NCI-H1436 treated with DMSO at 0.1 percent for 48 hours (cell line): Measurements from ENCODE around the gene EGFLAM.

Experiments
- DNase-seq: peaks from one replicate; lab custom pipeline; 2025; lab: John Stamatoyannopoulos, UW

Gene EGFLAM

DNA sequence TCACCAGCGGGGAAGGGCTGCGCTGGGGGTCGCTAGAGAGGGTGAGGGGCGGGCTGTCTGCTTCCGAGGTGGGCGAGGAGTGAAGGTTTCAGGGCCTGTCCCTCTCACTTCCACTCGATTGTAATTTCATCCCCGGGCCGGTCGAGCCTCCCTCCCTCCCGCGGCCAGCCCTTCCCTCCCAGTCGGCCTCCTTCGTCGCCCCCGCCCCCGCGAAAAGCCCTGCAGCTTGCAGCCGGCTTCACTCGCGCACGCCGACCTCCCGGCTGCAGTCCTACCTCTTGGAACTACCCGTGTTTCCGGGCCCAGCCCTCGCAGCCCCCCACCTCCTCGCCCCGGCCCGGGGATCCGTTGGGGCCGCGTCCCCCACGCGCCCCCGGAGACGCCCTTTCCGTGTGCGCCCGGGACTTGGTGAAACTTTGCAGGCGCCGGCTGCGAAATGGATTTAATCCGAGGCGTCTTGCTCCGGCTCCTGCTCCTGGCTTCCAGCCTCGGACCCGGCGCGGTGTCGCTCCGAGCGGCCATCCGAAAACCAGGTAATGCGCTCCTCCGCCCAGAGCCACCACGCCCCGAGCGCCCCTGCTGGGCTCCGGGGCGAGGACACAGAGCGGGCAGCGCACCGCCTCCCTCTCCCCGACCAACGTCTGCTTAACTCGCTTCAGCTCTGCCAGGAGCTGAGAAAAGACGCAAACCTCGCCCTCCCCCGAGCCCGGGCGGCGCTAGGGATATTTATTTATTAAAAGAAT lies at the start of gene EGFLAM:
Gene EGFLAM, plus strand, starts transcription at position 241 of the 743 bp plus-strand sequence. Its CDS starts 196 bp downstream, at position 437.
- no peak for DNase-seq

DNA sequence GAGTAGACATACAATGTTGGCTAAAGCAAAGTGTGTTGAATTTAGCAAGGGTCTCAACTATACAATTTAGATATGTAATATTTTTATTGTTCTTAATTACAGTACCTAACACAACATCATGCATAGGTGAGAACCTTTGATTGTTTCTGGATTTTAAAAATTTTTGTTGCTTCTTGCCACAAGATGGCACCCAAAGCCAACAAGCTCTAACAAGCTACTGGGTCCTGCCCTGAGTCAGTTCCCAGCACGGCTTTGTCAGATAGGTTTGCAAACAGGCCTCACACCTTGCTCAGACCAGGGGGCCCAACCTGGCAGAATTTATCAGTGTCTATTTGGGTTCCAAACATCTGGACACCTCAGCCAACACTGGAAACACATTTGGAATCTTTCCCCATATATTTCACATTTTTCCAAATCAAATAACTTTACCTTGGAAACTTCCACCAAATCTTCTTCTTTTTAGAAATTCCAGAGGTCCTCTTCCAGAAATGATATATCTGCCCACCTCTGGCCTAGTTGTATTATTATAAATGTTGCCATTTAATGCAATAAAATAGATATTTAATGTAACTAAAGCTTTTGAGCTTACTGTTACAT lies 49.5 kb upstream of the EGFLAM start:
- DNase-seq, result no peak

DNA sequence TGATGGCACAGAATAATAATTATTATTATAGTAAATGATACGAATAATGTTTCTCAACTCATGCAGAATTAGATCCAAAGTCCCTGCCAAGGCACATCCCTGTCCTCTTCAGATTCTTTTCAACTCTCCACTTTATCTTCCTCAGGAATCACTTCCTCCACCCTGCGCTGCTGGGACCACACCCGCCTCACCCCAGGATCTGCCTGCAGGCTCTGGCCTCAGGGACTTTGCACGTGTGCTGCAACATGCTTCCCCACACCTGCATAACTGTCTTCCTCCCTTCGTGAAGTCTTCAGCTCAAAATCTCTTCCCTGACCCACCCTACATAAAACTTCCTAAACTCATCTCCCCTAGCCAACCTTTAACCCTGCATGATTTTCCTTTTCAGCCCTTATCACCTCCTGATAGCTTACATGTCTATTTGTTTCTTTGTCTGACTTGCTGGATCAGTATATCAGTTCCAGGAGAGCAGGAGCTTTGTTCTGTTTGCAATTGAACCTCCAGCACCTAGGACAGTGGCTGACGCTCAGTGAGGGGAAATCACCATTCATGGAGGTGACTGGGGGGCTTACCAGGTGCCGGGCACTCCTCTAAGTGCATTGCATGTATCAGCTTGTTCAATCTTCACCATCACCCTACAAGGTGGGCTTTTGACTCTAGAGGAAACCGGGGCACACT lies 47.5 kb upstream of the EGFLAM start:
- DNase-seq, result no peak

DNA sequence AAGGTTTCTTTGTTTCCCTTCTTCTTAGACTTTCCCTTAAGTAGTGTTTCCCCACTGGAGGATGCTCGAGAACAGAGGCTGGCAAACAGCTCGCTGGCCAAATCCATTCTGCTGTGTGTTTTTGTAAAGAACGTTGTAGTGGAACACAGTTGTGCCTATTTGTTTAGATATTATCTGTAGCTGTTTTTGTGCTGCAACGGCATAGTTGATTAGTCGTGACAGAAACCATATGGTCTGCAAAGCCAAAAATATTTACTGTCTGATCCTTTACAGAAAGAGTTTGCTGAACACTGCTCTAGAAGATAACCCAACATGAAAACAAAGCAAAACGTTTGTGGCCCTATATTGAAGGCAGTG lies 47.0 kb upstream of the EGFLAM start:
- DNase-seq, result no peak

DNA sequence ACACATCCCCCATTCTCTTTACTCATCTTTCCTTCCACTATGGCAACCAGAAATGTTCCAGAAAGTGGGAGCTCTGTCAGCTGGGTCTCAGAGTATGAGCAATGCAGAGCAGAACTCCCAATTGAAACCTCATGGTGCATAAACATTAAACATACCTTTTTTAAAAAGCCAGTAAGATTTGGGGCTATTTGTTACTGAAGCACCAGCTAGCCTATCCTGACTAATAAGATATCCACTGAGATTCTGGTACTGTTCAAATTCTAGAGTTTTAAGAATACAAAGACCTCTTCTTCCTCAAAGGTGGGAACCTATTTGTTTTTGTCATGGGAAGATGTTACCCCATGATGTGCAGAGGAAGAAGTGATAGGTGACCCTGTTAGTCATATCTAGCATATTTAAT lies 46.1 kb upstream of the EGFLAM start:
- no peak for DNase-seq

DNA sequence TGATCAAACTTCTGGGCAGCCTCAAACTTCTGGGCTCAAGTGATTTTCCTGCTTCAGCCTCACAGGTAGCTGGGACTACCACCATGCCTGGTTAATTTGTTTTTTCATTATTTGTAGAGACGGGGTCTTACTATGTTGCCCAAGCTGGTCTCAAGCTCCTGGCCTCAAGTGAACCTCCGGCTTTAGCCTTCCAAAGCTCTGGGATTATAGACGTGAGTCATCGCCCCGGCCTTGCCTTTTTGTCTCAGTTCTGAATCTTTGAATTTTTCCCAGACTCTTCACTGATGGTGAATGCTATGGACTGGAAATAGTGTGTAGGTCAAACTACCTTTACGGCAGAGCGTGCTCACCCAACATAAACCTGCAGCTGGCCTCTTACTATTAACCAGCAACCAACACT lies 32.3 kb upstream of the EGFLAM start:
- no peak for DNase-seq

DNA sequence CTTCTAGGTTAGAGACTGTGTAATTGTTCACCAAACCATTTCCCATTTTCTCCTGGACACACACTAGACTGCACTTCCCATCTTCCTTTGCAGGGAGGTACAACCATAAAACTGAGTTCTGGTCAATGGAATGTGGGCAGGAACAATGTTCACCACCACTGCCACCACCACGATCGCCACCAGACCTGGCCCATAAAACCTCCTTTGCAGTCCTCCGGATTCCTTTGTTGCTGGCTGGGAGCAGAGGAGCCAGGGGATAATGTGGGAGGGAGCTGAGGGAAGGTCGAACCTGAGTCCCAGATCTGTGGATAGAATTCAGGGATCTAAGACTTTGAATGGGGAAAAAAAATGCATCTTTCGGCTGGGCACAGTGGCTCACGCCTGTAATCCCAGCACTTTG lies 29.4 kb upstream of the EGFLAM start:
- no peak for DNase-seq

DNA sequence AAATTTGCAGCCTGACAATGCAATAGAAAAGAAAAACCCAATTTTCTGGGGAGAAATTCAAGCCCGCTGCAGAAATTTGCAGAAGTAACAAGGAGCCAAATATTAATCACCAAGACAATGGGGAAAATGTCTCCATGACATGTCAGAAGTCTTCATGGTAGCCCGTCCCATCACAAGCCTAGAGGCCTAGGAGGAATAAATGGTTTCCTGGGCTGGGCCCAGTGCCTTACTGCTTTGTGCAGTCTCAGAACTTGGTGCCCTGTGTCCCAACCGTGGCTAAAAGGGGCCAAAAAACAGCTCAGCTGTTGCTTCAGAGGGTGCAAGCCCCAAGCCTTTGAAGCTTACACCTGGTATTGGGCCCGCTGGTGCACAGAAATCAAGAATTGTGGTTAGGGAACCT lies 23.6 kb upstream of the EGFLAM start:
- no peak for DNase-seq

DNA sequence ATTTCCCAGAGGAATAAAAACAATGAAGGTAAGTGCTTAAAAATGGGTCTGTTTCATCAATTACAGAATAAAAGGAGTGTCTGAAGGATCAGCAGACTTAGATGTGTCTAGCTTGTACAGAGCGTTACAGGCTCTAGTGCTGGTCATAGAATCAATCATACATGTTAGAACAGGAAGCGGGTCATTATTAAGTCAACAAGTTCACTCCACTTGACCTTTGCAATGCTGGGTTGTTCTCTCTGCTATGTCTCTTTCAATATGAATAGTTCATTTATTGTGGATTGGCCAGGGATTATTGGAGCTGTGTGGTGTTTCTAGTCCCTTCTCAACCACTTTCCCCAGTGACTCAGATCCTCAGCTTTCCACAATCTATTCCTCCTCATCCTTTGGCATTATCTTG lies 20.7 kb upstream of the EGFLAM start:
- DNase-seq, result no peak

DNA sequence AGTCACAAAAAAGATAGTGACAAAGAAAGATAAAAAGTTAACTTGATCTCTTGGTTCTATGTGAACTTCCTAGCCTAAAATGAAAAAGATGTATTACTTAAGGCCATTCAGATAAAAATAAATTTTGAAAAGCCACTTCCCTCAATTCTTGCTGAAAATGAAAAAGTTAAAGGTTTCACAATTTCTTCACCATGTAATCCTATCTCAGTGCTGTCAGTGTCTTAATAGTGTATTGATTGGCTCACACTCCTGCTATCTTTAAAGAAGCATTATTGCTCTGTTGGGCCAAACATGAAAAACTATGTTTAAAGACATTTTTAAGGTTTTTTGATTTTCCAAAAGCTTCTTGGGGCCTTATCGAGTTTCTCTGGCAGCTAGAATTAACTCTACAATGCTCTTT lies 18.1 kb upstream of the EGFLAM start:
- no peak for DNase-seq

DNA sequence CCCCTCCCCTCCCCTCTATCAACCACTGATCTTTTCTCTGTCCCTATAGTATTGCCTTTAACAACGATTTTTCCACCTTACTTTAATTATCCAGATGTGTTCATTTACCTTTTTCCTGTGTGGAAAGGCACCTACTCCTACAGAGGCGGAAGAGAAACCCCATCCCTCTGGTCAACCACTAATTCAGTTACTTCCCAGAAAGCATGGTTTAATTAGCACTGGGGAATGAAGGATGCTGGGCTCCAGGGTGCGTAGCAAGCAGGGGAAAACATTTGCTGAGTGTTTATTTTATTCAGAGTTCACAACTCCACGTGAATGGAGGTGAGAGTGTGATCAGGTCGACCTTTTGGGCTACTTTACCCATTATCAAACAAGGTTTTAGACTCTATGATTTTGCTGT lies 16.7 kb upstream of the EGFLAM start:
- no peak for DNase-seq

DNA sequence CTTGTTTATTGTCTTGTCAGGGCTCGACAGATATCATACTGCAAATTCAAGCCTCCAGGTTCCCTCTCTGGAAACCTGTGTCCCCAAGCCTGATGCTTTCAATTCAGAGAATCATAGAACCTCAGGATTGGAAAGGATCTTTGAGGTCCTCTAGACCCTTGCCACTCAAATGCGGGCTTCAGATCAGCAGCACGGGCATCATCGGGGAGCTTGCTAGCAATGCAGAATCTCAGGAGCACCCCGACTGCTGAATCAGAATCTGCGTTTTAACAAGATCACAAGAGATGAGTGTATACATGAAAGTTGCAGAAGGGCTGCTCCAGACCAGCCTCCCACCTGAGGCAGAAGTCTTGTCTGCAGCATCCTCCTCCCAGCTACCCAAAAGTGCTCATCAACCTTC lies 13.1 kb upstream of the EGFLAM start:
- DNase-seq, result no peak

DNA sequence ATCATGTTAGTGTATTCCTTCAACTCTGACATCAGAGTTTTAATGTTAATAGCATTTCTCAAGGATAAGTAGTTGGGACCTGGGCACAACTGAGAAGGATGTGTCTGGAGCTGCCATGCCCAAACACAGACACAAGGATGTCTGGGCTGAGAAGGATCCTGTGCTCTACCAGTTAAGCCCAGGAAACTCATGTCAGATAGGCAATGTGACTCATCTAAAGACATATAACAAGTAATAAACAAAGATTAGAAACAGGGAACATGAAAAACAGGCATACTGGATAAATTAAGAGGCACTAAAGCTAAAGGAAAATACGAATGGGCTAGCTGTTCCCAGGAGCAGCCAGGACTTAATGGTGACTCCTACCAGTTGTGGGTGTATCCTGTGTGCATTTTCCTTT lies 9.1 kb upstream of the EGFLAM start:
- DNase-seq, result no peak

DNA sequence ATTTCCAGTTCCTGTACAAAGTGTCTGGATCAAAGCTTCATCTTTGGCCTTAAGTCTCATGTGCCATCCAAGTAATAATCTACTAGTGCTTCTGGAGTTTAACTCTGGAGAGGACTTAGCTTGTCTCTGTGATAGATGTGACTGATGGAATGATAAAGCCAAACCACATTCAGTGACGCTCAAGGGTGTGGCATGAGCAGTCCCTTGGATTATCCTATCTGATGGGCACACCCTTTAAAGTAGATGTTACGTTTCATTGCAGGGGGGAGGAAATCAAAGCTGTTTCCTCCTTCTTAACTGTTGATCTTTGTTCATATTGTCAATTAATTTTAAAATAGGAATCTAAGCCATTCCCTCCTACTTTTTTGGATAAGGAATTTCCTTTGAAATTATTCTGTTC lies 8.5 kb upstream of the EGFLAM start:
- DNase-seq, result no peak

DNA sequence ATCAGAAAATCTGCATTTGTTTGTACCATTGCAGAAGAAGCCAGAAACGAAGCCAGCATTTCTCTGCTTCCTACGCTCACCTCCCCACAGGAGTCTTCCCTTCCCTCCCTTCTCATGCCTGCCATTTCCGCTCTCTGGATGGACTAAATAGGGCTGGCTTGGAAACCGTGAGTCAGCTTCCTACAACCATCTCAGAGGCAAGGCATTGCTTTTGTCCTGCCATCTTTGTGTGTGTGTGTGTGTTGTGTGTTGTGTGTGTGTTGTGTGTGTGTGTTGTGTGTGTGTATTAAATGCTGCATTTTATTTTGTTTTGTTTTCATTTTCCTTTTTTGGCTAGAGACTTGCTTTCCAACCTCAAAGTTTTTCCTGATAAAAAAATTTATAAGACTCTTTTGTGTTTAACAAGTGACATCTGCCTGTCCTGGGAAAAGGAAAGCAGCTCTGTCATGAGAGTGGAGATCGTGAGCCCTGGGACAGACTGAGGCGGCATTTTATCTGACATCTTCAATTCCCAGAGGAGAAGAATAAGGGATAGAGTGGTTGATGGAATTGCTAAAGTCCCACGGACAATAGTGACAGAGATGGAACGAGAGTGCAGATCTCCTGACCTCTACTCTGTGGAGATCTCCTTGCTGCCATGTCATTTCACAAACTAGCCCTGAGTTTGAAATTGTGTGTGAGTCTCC lies 7.5 kb upstream of the EGFLAM start:
- no peak for DNase-seq

DNA sequence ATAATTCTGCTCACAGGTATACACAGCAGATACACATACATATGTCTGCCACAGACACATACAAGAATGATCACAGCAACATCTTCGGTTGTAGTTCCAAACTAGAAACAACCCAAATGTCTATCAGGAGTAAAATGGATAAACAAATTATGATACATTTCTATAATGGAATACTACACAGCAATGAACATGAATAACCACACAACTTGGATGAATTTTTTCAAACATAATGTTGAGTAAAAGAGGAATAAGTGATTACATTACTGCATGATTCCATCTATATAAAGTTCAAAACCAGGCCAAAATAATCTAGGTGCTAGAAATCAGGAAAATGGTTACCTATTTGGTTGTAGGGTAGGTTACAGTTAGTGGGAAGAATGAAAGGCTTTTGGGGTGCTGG lies 4.6 kb upstream of the EGFLAM start:
- no peak for DNase-seq

DNA sequence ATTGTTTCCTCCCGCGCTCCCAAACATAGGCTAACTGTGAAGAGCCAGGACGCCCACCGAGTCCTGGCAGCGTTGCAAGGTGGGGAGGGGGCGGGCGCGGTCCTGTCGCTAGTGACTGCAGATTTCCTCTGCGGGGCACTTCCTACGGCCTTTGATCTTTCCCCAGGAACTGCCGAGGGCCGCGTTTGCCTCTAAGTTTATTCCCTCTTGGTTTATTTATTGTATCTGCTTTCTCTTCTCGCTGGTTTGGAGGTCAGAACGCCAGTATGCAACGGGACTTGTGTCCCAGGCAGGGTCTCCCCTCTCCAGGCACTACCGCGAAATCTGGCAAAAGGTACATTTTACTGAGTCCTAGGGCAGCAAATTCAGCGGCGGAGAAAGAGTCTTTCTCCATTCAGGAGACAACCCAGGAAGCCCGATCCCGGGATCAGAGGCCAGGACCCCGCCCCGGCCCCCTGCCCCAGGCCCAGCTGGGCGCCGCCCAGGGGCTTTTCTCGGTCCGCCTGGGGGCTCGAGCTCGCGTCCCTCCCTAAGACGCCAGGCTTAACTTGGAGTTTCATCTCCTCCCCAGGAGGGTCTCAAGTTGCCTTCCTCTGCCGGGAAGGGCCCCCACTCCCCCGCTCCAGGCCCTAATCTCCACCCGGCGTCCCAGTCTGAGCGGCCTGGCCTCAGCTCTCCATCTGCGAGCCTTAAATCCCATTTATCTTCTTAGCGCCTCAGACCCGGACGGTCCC lies 884 bp upstream of the EGFLAM start:
- DNase-seq, result no peak

DNA sequence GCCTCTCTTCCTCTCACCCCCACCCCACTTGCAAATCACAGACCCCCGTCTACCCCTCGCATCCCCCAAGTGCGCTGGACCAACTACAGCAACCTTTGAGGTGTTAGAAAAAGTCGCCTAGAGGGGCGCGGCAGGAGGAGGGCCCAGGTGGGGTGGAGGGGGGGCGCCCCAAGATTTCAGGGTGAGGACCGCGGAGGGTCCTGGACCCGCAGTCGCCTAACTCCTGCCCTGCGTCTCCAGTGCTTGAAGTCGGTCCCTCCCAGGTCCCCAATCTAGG lies 379 bp upstream of the EGFLAM start:
- no peak for DNase-seq

DNA sequence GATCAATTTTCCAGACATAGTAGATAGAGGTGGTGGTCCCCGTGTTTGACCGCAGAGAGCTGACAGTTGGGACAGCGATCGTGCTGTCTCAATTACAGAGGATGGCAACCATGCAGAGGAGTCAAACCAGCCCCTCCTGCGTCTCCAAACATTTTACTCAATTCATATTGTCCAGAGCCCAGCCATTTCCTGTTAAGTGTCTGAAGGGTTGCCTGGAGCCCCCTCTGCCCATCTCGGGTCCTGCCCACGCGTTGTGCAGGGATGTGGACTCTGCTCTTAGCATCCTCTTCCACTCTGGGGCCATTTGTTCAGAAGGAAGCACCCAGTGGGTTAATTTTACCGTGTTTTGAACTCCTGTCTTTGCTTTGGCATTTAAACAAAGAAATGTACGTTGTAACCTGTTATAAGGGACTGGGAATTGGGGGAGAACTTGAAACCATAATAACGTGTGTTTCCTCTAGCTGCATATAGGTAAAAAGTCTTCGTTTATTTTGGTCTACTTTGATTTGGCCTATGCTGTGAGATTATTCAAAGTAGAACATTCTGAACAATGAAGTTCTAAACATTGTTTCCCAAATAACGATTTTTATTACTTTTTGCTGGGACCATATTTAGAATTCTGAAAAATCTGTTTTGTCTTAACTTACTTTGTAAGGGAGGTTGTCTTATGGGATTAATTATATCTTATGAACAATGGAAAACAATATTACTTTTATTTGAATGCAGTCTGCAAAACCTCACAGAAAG lies 876 bp downstream of the EGFLAM start:
- DNase-seq, result no peak

DNA sequence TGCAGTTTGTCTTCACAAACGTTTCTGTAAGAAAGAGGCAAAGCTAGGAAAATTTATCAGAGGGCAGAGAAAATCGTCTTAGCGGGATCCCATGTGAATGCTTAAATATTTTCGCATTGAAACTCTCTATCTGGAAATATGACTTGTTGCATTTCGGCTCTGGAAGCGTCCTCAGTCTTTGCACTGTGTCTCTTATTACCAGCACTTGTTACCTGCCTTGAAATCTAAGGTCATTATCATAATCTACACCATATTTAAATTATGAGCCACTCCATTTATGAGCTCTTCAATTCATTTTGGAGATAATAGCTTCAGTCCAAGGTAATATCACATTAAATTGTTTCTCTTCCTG lies 1.4 kb downstream of the EGFLAM start:
- no peak for DNase-seq

DNA sequence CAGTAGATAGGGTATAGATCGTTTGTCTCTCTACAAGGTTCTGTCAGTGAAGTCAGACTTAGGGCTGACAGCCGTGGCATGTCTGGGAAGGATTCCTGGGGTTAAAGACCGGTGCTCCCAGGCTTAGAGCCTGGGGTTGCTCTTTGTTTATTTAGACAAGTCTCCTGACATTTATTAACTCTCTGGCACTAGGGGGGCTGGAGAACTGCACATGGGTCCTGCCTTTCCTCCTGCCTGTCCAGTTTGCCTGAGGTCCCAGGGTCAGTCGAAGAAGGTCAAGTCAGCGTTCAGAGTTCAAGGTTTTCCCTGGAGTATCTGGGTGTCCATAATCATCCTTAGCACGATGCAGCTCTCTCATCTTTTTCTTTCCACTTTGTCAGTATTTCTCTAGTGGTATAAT lies 5.6 kb downstream of the EGFLAM start:
- DNase-seq, result no peak
